GM18502 (cell line): ENCODE data around the gene HNRNPF.

Experiments used
- ATAC-seq: cut with Tn5 transposase; IDR thresholded peaks from one replicate; pipeline ENCODE4 v1.9.1; 2021; ENCODE audit warnings: mild to moderate bottlenecking; ENCODE audit not compliant: unreplicated experiment, poor library complexity

HNRNPF gene

GRCh38 chr10:43383204-43383971 is 25.6 kb downstream of the HNRNPF start:
- no peak for ATAC-seq

GRCh38 chr10:43380610-43381222 is 28.3 kb downstream of the HNRNPF start:
- ATAC-seq: no peak

GRCh38 chr10:43377424-43377883 is 31.5 kb downstream of the HNRNPF start:
- ATAC-seq: no peak

- ATAC-seq: no peak
Observed at GRCh38 chr10:43376828-43377423, 32.1 kb downstream of the HNRNPF start.

- no peak for ATAC-seq
Observed at GRCh38 chr10:43376046-43376635, 32.8 kb downstream of the HNRNPF start.

GRCh38 chr10:43375401-43376020 is 33.5 kb downstream of the HNRNPF start:
- no peak for ATAC-seq

GRCh38 chr10:43374194-43374593 is 34.8 kb downstream of the HNRNPF start:
- ATAC-seq: no peak

GRCh38 chr10:43373461-43373860 is 35.5 kb downstream of the HNRNPF start:
- no peak for ATAC-seq

GRCh38 chr10:43372765-43373361 is 36.1 kb downstream of the HNRNPF start:
- ATAC-seq: no peak

GRCh38 chr10:43371418-43371817 is 37.6 kb downstream of the HNRNPF start, which contains the start of gene FXYD4:
FXYD4 (plus strand) TSS chr10:43371636; CDS start chr10:43373747, 2,111 bp downstream.
- no peak for ATAC-seq

GRCh38 chr10:43370671-43371215 is 38.2 kb downstream of the HNRNPF start:
- ATAC-seq: no peak

- ATAC-seq: no peak
Observed at GRCh38 chr10:43369921-43370320, 39.1 kb downstream of the HNRNPF start.

GRCh38 chr10:43365001-43365400 is 44.0 kb downstream of the HNRNPF start:
- ATAC-seq: no peak

GRCh38 chr10:43362191-43362839 is 46.7 kb downstream of the HNRNPF start:
- peak; percentile 98 for ATAC-seq

GRCh38 chr10:43361547-43362190 is 47.3 kb downstream of the HNRNPF start:
- peak; percentile 2 for ATAC-seq

- no peak for ATAC-seq
Observed at GRCh38 chr10:43360086-43360485, 48.9 kb downstream of the HNRNPF start.

GRCh38 chr10:43355749-43356371 is 53.1 kb downstream of the HNRNPF start:
- ATAC-seq: no peak

- ATAC-seq: no peak
Observed at GRCh38 chr10:43354879-43355380, 54.1 kb downstream of the HNRNPF start.
